K562 (cell line): ENCODE data around the gene JAK3. TPM values are rescaled to one million over a fixed set of nuclear protein-coding genes. Genes with fewer than 3 reads are reported as not detected.
A peak's percentile ranks its signal among the peaks of the same experiment; 100 is the strongest.

ENCODE experiments used
- BCL6 ChIP-seq: fragments of 250-450 bp; sonication (Bioruptor Pico); IDR thresholded peaks from 2 replicates; pipeline ENCODE4 v1.4.0; 2020
- CREB1 ChIP-seq, 2 experiments: sonication (generic) in 1 of 2; formaldehyde crosslinking in 1 of 2; IDR thresholded peaks; 2 replicates each; pipeline versions ENCODE4 v1.6.1 to v1.8.0; 2012 to 2022; ENCODE audit warnings: inconsistent platforms in 1 of 2, mild to moderate bottlenecking in 1 of 2, missing genetic modification reagents in 1 of 2, moderate library complexity in 1 of 2
- EP400 ChIP-seq: fragments of 450-650 bp; IDR thresholded peaks from 2 replicates; pipeline ENCODE4 v1.6.1; 2017; ENCODE audit warnings: antibody characterized with exemption, mild to moderate bottlenecking, moderate library complexity
- GTF2F1 ChIP-seq: IDR thresholded peaks from 2 replicates; pipeline ENCODE4 v1.6.1; 2011; ENCODE audit warnings: low read depth, low read length, improper control_type of control experiment
- IFI16 ChIP-seq: fragments of 250-450 bp; sonication (Bioruptor Pico); IDR thresholded peaks from 2 replicates; pipeline ENCODE4 v2.1.2; 2022; ENCODE audit warnings: mild to moderate bottlenecking, inconsistent platforms
- PYGO2 ChIP-seq: fragments of 450-650 bp; IDR thresholded peaks from 2 replicates; pipeline ENCODE4 v1.6.1; 2016; ENCODE audit warnings: mild to moderate bottlenecking, missing genetic modification characterization, moderate library complexity, missing compliant biosample characterization
- RBFOX2 ChIP-seq: fragments of 200-400 bp; formaldehyde crosslinking; IDR thresholded peaks from 2 replicates; pipeline ENCODE4 v1.6.1; 2017; ENCODE audit warnings: low read depth, mild to moderate bottlenecking, low read length, moderate library complexity
- RBM15 ChIP-seq: fragments of 200-400 bp; formaldehyde crosslinking; IDR thresholded peaks from 2 replicates; pipeline ENCODE4 v1.6.1; 2018; ENCODE audit warnings: mild to moderate bottlenecking, low read length, moderate library complexity; ENCODE audit not compliant: insufficient read depth
- ZC3H11A ChIP-seq: IDR thresholded peaks from 2 replicates; pipeline ENCODE4 v1.6.1; 2012; ENCODE audit warnings: low read depth, low read length, improper control_type of control experiment
- ZNF324 ChIP-seq: fragments of 250-450 bp; sonication (Bioruptor Pico); IDR thresholded peaks from 2 replicates; pipeline ENCODE4 v1.4.0; 2020; ENCODE audit warnings: mild to moderate bottlenecking
- polyA plus RNA-seq, 8 experiments: library from polyadenylated mRNA; depleted of rRNA in 4 of 8; stranded (reverse) in 5 of 8; unstranded in 3 of 8; fragments of >200 nt; fragmentation: Nextera tagmentation in 2 of 8; fragmentation: Illumina TruSeq in 1 of 8; extraction: Ambion mirVana in 2 of 8; extraction: Trizol in 1 of 8; gene quantifications; 2 replicates each; pipeline versions ENCODE4 v1.2.1 to v1.2.3, GENCODE V29; 2011 to 2014; ENCODE audit warnings: inconsistent platforms in 1 of 8, missing spikeins in 1 of 8
- total RNA-seq, 7 experiments: library from RNA; depleted of rRNA in 6 of 7; stranded (reverse); fragments of >200 nt in 6 of 7; fragmentation: Illumina TruSeq in 2 of 7; extraction: Trizol in 2 of 7; gene quantifications; 2 replicates each; pipeline versions ENCODE4 v1.2.1 to v1.2.3, GENCODE V29; 2011 to 2021; ENCODE audit warnings: low replicate concordance in 1 of 7
- TF ChIP-seq, protein P1 (sequence below): sonication (generic); formaldehyde crosslinking; IDR thresholded peaks from 2 replicates; pipeline ENCODE4 v1.8.0; 2022; ENCODE audit warnings: mild to moderate bottlenecking, missing genetic modification reagents
- TF ChIP-seq, protein P2 (sequence below): fragments of 450-650 bp; IDR thresholded peaks from 2 replicates; pipeline ENCODE4 v1.6.1; 2016; ENCODE audit warnings: borderline replicate concordance
- TF ChIP-seq, protein P3 (sequence below), 2 experiments: fragments of 150-350 bp in 1 of 2; IDR thresholded peaks; 2 replicates each; pipeline ENCODE4 v1.6.1; 2012 to 2016; ENCODE audit warnings: low read depth in 2 of 2, low read length in 2 of 2, mild to moderate bottlenecking in 1 of 2, moderate library complexity in 1 of 2
- TF ChIP-seq, protein P4 (sequence below): fragments of 250-450 bp; sonication (Bioruptor Pico); IDR thresholded peaks from 2 replicates; pipeline ENCODE4 v1.8.0; 2021; ENCODE audit warnings: borderline replicate concordance, mild to moderate bottlenecking, moderate library complexity; ENCODE audit not compliant: poor library complexity, severe bottlenecking

The JAK3 gene
- total and polyA plus RNA-seq, 9 of the 15 experiments (the other 6 are each of a cell fraction or from before 2014, with no cell fraction given): 0.01 to 0.18 (median 0.07) TPM; not detected in 1

DNA sequence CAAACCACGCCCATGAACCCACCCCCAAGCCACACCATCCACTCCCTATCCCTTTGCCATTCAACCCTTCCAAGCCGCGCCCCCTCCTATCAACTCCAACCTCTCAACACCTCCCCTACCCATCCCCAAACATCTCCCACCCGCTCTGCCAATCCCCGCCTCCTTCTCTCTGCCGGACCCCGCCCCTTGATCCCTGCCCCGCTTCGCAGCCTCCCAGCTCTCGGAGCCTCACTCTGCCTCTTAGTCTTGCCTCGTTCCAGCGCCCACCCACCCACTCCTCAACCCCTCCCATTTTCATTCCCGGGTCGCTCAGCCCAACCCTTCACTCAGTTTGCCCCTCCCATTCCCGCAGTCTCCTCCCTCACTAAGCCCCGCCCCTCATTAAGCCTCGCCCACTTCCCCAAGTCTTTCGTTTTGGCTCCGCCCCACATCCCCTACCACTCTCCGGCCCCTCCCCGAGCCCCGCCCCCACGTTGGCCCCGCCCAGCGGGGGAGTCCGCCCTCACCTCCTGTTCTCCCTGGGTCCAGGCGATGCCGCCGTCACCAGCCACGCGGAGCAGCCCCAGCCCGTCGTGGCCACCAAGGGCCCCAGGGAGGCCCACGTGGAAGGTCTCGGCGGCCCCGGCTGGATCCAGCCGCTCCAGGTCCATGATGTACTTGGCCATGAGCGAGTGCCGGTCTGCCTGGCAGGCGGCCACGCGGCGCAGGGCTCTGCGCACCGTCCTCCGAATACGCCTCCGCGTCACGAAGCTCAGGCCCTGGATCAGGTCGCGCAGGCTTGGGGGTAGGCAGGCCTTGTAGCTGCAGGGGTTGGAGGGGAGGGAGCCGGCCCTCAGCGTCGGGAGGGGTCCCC lies 5.7 kb downstream of the JAK3 start (continued):
- TF ChIP-seq, protein P1, sequence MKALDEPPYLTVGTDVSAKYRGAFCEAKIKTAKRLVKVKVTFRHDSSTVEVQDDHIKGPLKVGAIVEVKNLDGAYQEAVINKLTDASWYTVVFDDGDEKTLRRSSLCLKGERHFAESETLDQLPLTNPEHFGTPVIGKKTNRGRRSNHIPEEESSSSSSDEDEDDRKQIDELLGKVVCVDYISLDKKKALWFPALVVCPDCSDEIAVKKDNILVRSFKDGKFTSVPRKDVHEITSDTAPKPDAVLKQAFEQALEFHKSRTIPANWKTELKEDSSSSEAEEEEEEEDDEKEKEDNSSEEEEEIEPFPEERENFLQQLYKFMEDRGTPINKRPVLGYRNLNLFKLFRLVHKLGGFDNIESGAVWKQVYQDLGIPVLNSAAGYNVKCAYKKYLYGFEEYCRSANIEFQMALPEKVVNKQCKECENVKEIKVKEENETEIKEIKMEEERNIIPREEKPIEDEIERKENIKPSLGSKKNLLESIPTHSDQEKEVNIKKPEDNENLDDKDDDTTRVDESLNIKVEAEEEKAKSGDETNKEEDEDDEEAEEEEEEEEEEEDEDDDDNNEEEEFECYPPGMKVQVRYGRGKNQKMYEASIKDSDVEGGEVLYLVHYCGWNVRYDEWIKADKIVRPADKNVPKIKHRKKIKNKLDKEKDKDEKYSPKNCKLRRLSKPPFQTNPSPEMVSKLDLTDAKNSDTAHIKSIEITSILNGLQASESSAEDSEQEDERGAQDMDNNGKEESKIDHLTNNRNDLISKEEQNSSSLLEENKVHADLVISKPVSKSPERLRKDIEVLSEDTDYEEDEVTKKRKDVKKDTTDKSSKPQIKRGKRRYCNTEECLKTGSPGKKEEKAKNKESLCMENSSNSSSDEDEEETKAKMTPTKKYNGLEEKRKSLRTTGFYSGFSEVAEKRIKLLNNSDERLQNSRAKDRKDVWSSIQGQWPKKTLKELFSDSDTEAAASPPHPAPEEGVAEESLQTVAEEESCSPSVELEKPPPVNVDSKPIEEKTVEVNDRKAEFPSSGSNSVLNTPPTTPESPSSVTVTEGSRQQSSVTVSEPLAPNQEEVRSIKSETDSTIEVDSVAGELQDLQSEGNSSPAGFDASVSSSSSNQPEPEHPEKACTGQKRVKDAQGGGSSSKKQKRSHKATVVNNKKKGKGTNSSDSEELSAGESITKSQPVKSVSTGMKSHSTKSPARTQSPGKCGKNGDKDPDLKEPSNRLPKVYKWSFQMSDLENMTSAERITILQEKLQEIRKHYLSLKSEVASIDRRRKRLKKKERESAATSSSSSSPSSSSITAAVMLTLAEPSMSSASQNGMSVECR (CRISPR knock-in tag): no peak; the same call in 1 of the 2 replicates
- TF ChIP-seq RBM15: no peak
- TF ChIP-seq CREB1 (IDR thresholded peaks at IDR 0.05): no peak
- peak; percentile 66 for TF ChIP-seq CREB1 (CRISPR knock-in tag; IDR thresholded peaks at IDR 0.05)
- TF ChIP-seq RBFOX2: peak; percentile 82
- TF ChIP-seq, protein P2, sequence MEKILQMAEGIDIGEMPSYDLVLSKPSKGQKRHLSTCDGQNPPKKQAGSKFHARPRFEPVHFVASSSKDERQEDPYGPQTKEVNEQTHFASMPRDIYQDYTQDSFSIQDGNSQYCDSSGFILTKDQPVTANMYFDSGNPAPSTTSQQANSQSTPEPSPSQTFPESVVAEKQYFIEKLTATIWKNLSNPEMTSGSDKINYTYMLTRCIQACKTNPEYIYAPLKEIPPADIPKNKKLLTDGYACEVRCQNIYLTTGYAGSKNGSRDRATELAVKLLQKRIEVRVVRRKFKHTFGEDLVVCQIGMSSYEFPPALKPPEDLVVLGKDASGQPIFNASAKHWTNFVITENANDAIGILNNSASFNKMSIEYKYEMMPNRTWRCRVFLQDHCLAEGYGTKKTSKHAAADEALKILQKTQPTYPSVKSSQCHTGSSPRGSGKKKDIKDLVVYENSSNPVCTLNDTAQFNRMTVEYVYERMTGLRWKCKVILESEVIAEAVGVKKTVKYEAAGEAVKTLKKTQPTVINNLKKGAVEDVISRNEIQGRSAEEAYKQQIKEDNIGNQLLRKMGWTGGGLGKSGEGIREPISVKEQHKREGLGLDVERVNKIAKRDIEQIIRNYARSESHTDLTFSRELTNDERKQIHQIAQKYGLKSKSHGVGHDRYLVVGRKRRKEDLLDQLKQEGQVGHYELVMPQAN: peak; percentile 55; the same call in 1 of the 2 replicates
- TF ChIP-seq EP400: peak; percentile 93; the same call in 1 of the 2 replicates
- TF ChIP-seq GTF2F1: no peak
- no peak for TF ChIP-seq ZC3H11A
- TF ChIP-seq, protein P3, sequence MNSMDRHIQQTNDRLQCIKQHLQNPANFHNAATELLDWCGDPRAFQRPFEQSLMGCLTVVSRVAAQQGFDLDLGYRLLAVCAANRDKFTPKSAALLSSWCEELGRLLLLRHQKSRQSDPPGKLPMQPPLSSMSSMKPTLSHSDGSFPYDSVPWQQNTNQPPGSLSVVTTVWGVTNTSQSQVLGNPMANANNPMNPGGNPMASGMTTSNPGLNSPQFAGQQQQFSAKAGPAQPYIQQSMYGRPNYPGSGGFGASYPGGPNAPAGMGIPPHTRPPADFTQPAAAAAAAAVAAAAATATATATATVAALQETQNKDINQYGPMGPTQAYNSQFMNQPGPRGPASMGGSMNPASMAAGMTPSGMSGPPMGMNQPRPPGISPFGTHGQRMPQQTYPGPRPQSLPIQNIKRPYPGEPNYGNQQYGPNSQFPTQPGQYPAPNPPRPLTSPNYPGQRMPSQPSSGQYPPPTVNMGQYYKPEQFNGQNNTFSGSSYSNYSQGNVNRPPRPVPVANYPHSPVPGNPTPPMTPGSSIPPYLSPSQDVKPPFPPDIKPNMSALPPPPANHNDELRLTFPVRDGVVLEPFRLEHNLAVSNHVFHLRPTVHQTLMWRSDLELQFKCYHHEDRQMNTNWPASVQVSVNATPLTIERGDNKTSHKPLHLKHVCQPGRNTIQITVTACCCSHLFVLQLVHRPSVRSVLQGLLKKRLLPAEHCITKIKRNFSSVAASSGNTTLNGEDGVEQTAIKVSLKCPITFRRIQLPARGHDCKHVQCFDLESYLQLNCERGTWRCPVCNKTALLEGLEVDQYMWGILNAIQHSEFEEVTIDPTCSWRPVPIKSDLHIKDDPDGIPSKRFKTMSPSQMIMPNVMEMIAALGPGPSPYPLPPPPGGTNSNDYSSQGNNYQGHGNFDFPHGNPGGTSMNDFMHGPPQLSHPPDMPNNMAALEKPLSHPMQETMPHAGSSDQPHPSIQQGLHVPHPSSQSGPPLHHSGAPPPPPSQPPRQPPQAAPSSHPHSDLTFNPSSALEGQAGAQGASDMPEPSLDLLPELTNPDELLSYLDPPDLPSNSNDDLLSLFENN (IDR thresholded peaks at IDR 0.05; ENCODE audit: low read depth in 2 of 2, low read length in 2 of 2): no peak
- TF ChIP-seq BCL6: no peak
- TF ChIP-seq IFI16: no peak
- no peak for TF ChIP-seq PYGO2 (tag)
- no peak for TF ChIP-seq ZNF324 (CRISPR knock-in tag)
- TF ChIP-seq, protein P4, sequence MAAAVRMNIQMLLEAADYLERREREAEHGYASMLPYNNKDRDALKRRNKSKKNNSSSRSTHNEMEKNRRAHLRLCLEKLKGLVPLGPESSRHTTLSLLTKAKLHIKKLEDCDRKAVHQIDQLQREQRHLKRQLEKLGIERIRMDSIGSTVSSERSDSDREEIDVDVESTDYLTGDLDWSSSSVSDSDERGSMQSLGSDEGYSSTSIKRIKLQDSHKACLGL: peak; percentile 45
